PFSK-1 (cell line): ENCODE measurements around the gene RAD51B.

ENCODE experiments used
- FOXP2 ChIP-seq: optimal IDR thresholded peaks from 2 replicates; pipeline ENCODE3; 2011; ENCODE audit warnings: borderline replicate concordance, control low read depth, inconsistent platforms; ENCODE audit not compliant: insufficient read depth; ENCODE audit errors: extremely low read length, extremely low read depth
- POLR2AphosphoS5 ChIP-seq: IDR thresholded peaks from 2 replicates; pipeline ENCODE4 v1.6.1; 2012; ENCODE audit warnings: low read depth, mild to moderate bottlenecking, control low read depth, low read length, moderate library complexity
- SIN3A ChIP-seq: IDR thresholded peaks from 2 replicates; pipeline ENCODE4 v1.6.1; 2012; ENCODE audit warnings: mild to moderate bottlenecking, low read length, moderate library complexity, borderline replicate concordance; ENCODE audit not compliant: insufficient read depth
- TAF1 ChIP-seq: IDR thresholded peaks from 2 replicates; pipeline ENCODE4 v1.6.1; 2012; ENCODE audit warnings: low read length, control low read depth, borderline replicate concordance; ENCODE audit not compliant: insufficient read depth
- TF ChIP-seq, protein P1 (sequence below), 2 experiments: IDR thresholded peaks; 2 replicates each; pipeline versions ENCODE4 v1.6.1 to v1.8.0; 2011 to 2012; ENCODE audit warnings: low read depth in 2 of 2, low read length in 2 of 2, control low read depth in 1 of 2, inconsistent platforms in 1 of 2, mild to moderate bottlenecking in 1 of 2, moderate library complexity in 1 of 2; ENCODE audit not compliant: insufficient read depth in 1 of 2

Gene RAD51B

DNA sequence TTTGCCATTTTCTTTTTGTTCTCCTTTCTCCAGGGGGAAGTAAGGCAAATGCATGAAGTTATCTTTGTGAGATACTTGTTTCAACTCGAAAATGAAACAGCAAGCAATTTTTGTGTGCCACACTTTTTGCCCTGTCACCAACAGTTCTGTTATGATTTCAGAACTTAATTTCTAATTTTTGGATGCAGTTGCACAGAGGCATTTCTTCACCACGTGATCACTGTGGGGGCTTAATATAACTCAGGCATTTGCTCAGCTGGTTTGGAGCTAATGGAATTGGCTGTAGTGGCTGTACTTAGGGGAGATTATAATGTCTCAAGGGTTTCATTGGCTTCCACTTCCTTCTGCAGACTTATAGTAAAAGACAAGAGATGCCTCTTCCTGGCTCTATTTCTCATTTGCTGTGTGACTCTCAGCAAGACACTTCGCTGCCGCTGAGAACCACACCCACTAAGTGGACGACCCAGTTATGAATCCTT, 452.4 kb downstream of the RAD51B start:
- no peak for TF ChIP-seq SIN3A
- no peak for TF ChIP-seq TAF1
- TF ChIP-seq POLR2AphosphoS5, result no peak
- TF ChIP-seq, protein P1, sequence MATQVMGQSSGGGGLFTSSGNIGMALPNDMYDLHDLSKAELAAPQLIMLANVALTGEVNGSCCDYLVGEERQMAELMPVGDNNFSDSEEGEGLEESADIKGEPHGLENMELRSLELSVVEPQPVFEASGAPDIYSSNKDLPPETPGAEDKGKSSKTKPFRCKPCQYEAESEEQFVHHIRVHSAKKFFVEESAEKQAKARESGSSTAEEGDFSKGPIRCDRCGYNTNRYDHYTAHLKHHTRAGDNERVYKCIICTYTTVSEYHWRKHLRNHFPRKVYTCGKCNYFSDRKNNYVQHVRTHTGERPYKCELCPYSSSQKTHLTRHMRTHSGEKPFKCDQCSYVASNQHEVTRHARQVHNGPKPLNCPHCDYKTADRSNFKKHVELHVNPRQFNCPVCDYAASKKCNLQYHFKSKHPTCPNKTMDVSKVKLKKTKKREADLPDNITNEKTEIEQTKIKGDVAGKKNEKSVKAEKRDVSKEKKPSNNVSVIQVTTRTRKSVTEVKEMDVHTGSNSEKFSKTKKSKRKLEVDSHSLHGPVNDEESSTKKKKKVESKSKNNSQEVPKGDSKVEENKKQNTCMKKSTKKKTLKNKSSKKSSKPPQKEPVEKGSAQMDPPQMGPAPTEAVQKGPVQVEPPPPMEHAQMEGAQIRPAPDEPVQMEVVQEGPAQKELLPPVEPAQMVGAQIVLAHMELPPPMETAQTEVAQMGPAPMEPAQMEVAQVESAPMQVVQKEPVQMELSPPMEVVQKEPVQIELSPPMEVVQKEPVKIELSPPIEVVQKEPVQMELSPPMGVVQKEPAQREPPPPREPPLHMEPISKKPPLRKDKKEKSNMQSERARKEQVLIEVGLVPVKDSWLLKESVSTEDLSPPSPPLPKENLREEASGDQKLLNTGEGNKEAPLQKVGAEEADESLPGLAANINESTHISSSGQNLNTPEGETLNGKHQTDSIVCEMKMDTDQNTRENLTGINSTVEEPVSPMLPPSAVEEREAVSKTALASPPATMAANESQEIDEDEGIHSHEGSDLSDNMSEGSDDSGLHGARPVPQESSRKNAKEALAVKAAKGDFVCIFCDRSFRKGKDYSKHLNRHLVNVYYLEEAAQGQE (IDR thresholded peaks at IDR 0.05; ENCODE audit: insufficient read depth in 1 of 2, low read depth in 2 of 2, low read length in 2 of 2), result no peak
- TF ChIP-seq FOXP2, result no peak

DNA sequence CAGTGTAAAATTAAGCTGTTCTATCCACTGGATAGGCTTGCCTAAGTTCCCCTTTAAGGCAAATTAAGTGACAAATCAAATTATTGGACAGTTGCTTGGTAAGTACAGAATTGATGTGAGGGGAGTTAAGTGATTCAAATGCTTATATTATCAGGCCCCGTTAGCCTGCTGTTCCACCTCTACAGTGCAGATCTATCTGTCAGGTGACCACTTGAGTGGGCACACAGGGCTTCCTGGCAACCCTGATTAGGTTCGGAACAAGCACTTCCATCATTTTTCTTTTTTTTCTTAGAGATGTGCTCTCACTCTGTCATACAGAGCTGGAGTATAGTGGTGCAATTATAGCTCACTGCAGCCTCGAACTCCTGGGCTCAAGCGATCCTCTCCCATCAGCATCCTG, 453.8 kb downstream of the RAD51B start:
- TF ChIP-seq FOXP2 (no peak), TAF1 (no peak), POLR2AphosphoS5 (no peak), SIN3A (no peak)
- TF ChIP-seq, protein P1 (IDR thresholded peaks at IDR 0.05; ENCODE audit: insufficient read depth in 1 of 2, low read depth in 2 of 2, low read length in 2 of 2), result no peak

DNA sequence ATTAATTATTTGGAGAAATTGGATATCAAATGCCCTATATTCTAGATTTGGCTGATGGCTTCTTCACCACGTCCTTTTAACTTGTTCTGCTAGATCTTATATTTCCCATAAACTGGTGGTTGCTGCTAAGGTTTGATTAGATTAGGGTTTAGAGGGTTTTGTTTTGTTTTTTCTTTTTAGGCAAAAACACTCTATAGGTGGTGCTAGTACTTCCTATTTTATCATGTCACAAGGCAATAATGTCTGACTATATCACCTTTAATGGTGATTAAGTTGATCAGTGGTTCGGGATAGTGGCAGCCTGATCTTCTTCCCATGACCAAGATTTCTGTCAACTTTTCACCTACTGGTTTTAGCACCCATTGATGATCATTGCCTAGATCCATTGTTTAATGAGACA, 455.1 kb downstream of the RAD51B start:
- TF ChIP-seq TAF1 (no peak), FOXP2 (no peak), SIN3A (no peak), POLR2AphosphoS5 (no peak)
- TF ChIP-seq, protein P1 (IDR thresholded peaks at IDR 0.05; ENCODE audit: insufficient read depth in 1 of 2, low read depth in 2 of 2, low read length in 2 of 2), result no peak

DNA sequence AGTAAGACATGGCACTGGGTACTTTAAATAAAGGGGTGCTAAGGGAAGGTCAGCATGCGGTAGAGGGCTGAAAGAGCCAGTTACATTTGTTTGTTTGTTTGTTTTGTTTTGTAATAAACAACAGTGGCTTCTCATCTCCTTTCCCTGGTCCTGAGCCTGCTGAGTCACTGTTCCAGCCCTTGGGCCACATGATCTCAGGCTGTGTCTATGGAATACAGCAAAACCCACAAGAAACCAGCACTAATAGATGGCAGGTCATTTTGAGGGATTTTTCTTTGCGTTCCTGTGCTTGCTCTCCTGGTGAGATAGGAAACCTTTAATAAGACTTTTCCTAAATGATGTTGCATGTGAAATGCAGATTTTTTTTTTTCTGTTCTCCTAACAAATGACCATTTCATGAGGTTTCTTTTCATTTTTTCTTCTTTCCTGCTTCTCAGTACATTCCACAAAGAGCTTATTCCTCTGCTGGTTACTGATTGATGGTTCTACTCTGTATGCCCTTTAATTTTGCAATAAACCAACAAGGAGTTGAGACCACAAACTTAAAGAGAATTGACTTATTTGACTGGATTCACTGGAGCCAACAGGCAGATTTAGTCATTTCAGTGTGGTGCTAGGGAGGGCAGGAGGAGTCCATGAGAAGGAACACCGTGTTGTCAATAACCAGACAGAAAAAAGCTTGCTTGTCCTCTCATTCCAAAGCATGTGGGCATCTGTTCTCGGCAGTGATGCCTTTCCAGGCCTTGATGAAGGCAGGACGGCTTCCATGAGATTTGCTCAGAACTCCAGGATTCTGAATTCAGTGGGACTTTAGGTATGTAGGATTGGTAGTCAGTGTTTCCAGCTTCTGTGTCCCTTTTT, 459.2 kb downstream of the RAD51B start:
- TF ChIP-seq FOXP2, result no peak
- no peak for TF ChIP-seq TAF1
- no peak for TF ChIP-seq SIN3A
- TF ChIP-seq POLR2AphosphoS5, result no peak
- TF ChIP-seq, protein P1 (IDR thresholded peaks at IDR 0.05; ENCODE audit: insufficient read depth in 1 of 2, low read depth in 2 of 2, low read length in 2 of 2), result no peak

DNA sequence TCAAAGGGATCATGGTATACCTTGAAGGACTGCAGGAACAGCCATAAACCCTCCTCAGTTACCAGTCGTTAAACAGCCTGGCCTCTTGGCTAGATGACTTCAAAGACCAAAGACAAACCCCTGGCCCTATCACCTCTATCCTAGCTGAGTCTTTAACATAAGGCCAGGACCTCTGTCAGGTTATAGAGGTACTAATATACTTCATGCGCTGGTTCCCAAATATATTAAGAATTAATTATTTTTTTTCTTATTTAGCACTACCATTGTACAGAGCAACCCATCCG, 459.8 kb downstream of the RAD51B start:
- TF ChIP-seq FOXP2, result no peak
- TF ChIP-seq TAF1, result no peak
- TF ChIP-seq SIN3A, result no peak
- no peak for TF ChIP-seq POLR2AphosphoS5
- TF ChIP-seq, protein P1 (IDR thresholded peaks at IDR 0.05; ENCODE audit: insufficient read depth in 1 of 2, low read depth in 2 of 2, low read length in 2 of 2), result no peak
